22Rv1 (cell line): ENCODE data around the gene GATAD2A.
"Not testable (repeated sequence)": the region's sequence is repeated elsewhere in the genome, so short reads cannot be mapped to it uniquely, and the experiment has no call there.

Experiments used
- H3K27ac ChIP-seq: fragments of 450-650 bp; 2 replicates; pipeline ENCODE4 v1.5.1; 2017
- CTCF ChIP-seq: fragments of 450-650 bp; IDR thresholded peaks from 2 replicates; pipeline ENCODE4 v1.5.1; 2017; ENCODE audit warnings: mild to moderate bottlenecking
- ZFX ChIP-seq: fragments of 450-650 bp; IDR thresholded peaks from 2 replicates; pipeline ENCODE4 v1.6.1; 2017; ENCODE audit warnings: antibody characterized with exemption, borderline replicate concordance

Gene GATAD2A

GRCh38 chr19:19470579-19470978 lies 65.1 kb downstream of the GATAD2A start:
- no peak overlapping the region for H3K27ac ChIP-seq
- TF ChIP-seq ZFX: no peak
- no peak for TF ChIP-seq CTCF

GRCh38 chr19:19471682-19472081 lies 66.2 kb downstream of the GATAD2A start:
- TF ChIP-seq CTCF (no peak), ZFX (no peak)
- H3K27ac ChIP-seq: no peak overlapping the region

GRCh38 chr19:19472106-19472505 lies 66.6 kb downstream of the GATAD2A start:
- not testable (repeated sequence) for H3K27ac ChIP-seq

GRCh38 chr19:19475015-19475765 lies 69.7 kb downstream of the GATAD2A start:
- no peak overlapping the region for H3K27ac ChIP-seq

GRCh38 chr19:19475849-19476828 lies 70.7 kb downstream of the GATAD2A start:
- TF ChIP-seq CTCF (peak; percentile 20), ZFX (no peak)
- 0 out of 2 replicates have a peak overlapping the region, but pooled peaks have one; percentile 26 for H3K27ac ChIP-seq

More at GRCh38 chr19:19475015-19475765, 69.7 kb downstream of the GATAD2A start:
- TF ChIP-seq CTCF: no peak
- no peak for TF ChIP-seq ZFX

- H3K27ac ChIP-seq: peak overlapping the region; percentile 25; the same call in 1 of the 2 replicates
- TF ChIP-seq CTCF (no peak), ZFX (no peak)
These were observed 72.4 kb downstream of the GATAD2A start for GRCh38 chr19:19477705-19478383.

- TF ChIP-seq ZFX (no peak), CTCF (no peak)
- no peak overlapping the region for H3K27ac ChIP-seq
These were observed 75.2 kb downstream of the GATAD2A start for GRCh38 chr19:19480688-19481087.
